Neural cell (in vitro differentiated cells): ENCODE data around the gene CLDN20. TPM values are rescaled to one million over a fixed set of nuclear protein-coding genes. Genes with fewer than 3 reads are reported as not detected.

Experiments
- H2AFZ ChIP-seq: fragments of 200-600, 300-800 bp; sonication (generic), shearing (Covaris generic); 2 replicates; pipeline ENCODE4 v1.6.0; 2014; ENCODE audit warnings: low read depth, mild to moderate bottlenecking, antibody characterized with exemption, low read length, moderate library complexity
- H3F3A ChIP-seq: fragments of 200-600 bp; shearing (Covaris generic); 2 replicates; pipeline ENCODE4 v1.6.1; 2016; ENCODE audit warnings: mild to moderate bottlenecking, moderate library complexity, mixed read lengths, antibody characterized with exemption, low read length; ENCODE audit not compliant: insufficient read depth, poor library complexity, severe bottlenecking
- H3K27ac ChIP-seq: fragments of 200-600, 300-800 bp; sonication (generic), shearing (Covaris generic); 2 replicates; pipeline ENCODE4 v1.5.1; 2014; ENCODE audit warnings: mild to moderate bottlenecking, low read length, moderate library complexity
- H3K27me3 ChIP-seq: fragments of 300-800, 200-600 bp; sonication (generic), shearing (Covaris generic); 2 replicates; pipeline ENCODE4 v1.6.0; 2014; ENCODE audit warnings: mild to moderate bottlenecking, low read depth, low read length, moderate library complexity; ENCODE audit not compliant: insufficient read depth
- H3K36me3 ChIP-seq: fragments of 300-800, 200-600 bp; sonication (generic), shearing (Covaris generic); 2 replicates; pipeline ENCODE4 v1.5.1; 2014; ENCODE audit warnings: mild to moderate bottlenecking, antibody characterized with exemption, low read length, moderate library complexity; ENCODE audit not compliant: insufficient read depth
- H3K4me2 ChIP-seq: fragments of 300-800, 200-600 bp; sonication (generic), shearing (Covaris generic); 2 replicates; pipeline ENCODE4 v1.6.0; 2014; ENCODE audit warnings: mild to moderate bottlenecking, low read length
- H3K4me3 ChIP-seq: fragments of 300-800, 200-600 bp; sonication (generic), shearing (Covaris generic); 2 replicates; pipeline ENCODE4 v1.5.1; 2014; ENCODE audit warnings: mild to moderate bottlenecking, low read length, moderate library complexity
- H3K79me2 ChIP-seq: fragments of 200-600 bp; shearing (Covaris generic); replicated peaks from 2 replicates; pipeline ENCODE4 v1.6.0; 2014; ENCODE audit warnings: mild to moderate bottlenecking, low read length, moderate library complexity; ENCODE audit not compliant: insufficient read depth
- H3K9ac ChIP-seq: fragments of 300-800, 200-600 bp; sonication (generic), shearing (Covaris generic); 2 replicates; pipeline ENCODE4 v1.6.1; 2016; ENCODE audit warnings: mild to moderate bottlenecking, low read length, mixed read lengths
- H3K9me2 ChIP-seq: fragments of 200-600 bp; shearing (Covaris generic); 2 replicates; pipeline ENCODE4 v1.6.1; 2016; ENCODE audit warnings: mild to moderate bottlenecking, low read length, mixed read lengths; ENCODE audit not compliant: insufficient read depth
- H3K9me3 ChIP-seq: fragments of 200-600, 300-800 bp; sonication (generic), shearing (Covaris generic); 2 replicates; pipeline ENCODE4 v1.6.1; 2016; ENCODE audit warnings: mild to moderate bottlenecking, mixed run types, low read length, moderate library complexity, mixed read lengths
- H4K20me1 ChIP-seq: fragments of 200-600 bp; shearing (Covaris generic); 2 replicates; pipeline ENCODE4 v1.6.1; 2016; ENCODE audit warnings: mild to moderate bottlenecking, mixed run types; ENCODE audit not compliant: insufficient read depth
- CTCF ChIP-seq: fragments of 450-650 bp; IDR thresholded peaks from 2 replicates; pipeline ENCODE4 v1.5.1; 2014; ENCODE audit warnings: antibody characterized with exemption, mild to moderate bottlenecking, moderate library complexity; ENCODE audit not compliant: poor library complexity, severe bottlenecking
- EP300 ChIP-seq: fragments of 450-650 bp; conservative IDR thresholded peaks from 2 replicates; pipeline ENCODE4 v1.6.1; 2014; ENCODE audit warnings: antibody characterized with exemption, mild to moderate bottlenecking, moderate library complexity; ENCODE audit not compliant: poor library complexity, severe bottlenecking
- MXI1 ChIP-seq: fragments of 450-650 bp; conservative IDR thresholded peaks from 2 replicates; pipeline ENCODE4 v1.6.1; 2014; ENCODE audit warnings: antibody characterized with exemption, mild to moderate bottlenecking; ENCODE audit not compliant: poor library complexity, severe bottlenecking
- POLR2AphosphoS5 ChIP-seq: IDR thresholded peaks from 2 replicates; pipeline ENCODE4 v1.6.1; 2012
- RAD21 ChIP-seq: fragments of 450-650 bp; conservative IDR thresholded peaks from 2 replicates; pipeline ENCODE4 v1.6.1; 2014; ENCODE audit warnings: antibody characterized with exemption, mild to moderate bottlenecking, moderate library complexity
- SMC3 ChIP-seq: fragments of 450-650 bp; conservative IDR thresholded peaks from 2 replicates; pipeline ENCODE4 v1.6.1; 2014; ENCODE audit warnings: antibody characterized with exemption, mild to moderate bottlenecking, moderate library complexity; ENCODE audit not compliant: poor library complexity
- TAF1 ChIP-seq: IDR thresholded peaks from 2 replicates; pipeline ENCODE4 v1.6.1; 2012; ENCODE audit warnings: low read depth
- polyA plus RNA-seq: library from polyadenylated mRNA; depleted of rRNA; stranded (reverse); fragments of >200 nt; gene quantifications from 2 replicates; pipeline ENCODE4 v1.2.3, GENCODE V29; 2014

CLDN20 gene
- polyA plus RNA-seq, 1 donor from 2014 or later, result not detected

GRCh38 chr6:155275808-155276480, 12.1 kb downstream of the CLDN20 start:
- TF ChIP-seq CTCF (no peak), TAF1 (no peak), MXI1 (no peak), POLR2AphosphoS5 (no peak), EP300 (no peak), RAD21 (no peak), SMC3 (no peak)
- no peaks in the 10 kb centered on the region for H3K27me3 ChIP-seq
- no peak overlapping the region for H3K9ac ChIP-seq
- no peaks in the 10 kb centered on the region for H3K9me2 ChIP-seq
- no peak overlapping the region for H3K4me3 ChIP-seq
- H4K20me1 ChIP-seq, result no peaks in the 10 kb centered on the region
- no peak overlapping the region for H3K27ac ChIP-seq
- H3K36me3 ChIP-seq, result no peaks in the 10 kb centered on the region
- H3F3A ChIP-seq, result no peaks in the 10 kb centered on the region
- no peaks in the 10 kb centered on the region for H3K79me2 ChIP-seq
- H3K9me3 ChIP-seq, result no peaks in the 10 kb centered on the region
- no peak overlapping the region for H2AFZ ChIP-seq
- H3K4me2 ChIP-seq, result no peak overlapping the region

GRCh38 chr6:155276638-155277037, 12.8 kb downstream of the CLDN20 start:
- Histone ChIP-seq H3K27ac (no peak overlapping the region), H3K36me3 (no peaks in the 10 kb centered on the region), H3K9ac (no peak overlapping the region), H3K9me3 (no peaks in the 10 kb centered on the region), H3K4me3 (no peak overlapping the region), H3K27me3 (no peaks in the 10 kb centered on the region), H4K20me1 (no peaks in the 10 kb centered on the region), H3K9me2 (no peaks in the 10 kb centered on the region), H3K79me2 (no peaks in the 10 kb centered on the region), H3K4me2 (no peak overlapping the region), H2AFZ (no peak overlapping the region), H3F3A (no peaks in the 10 kb centered on the region)
- TF ChIP-seq SMC3, result no peak
- no peak for TF ChIP-seq POLR2AphosphoS5
- TF ChIP-seq TAF1, result no peak
- no peak for TF ChIP-seq MXI1
- no peak for TF ChIP-seq CTCF
- TF ChIP-seq EP300, result no peak
- TF ChIP-seq RAD21, result no peak

- Histone ChIP-seq H3K36me3 (no peaks in the 10 kb centered on the region), H3K27ac (no peak overlapping the region), H3K79me2 (no peaks in the 10 kb centered on the region), H2AFZ (no peak overlapping the region), H3F3A (no peaks in the 10 kb centered on the region), H3K9me2 (no peaks in the 10 kb centered on the region), H3K4me3 (no peak overlapping the region), H3K9ac (no peak overlapping the region), H4K20me1 (no peaks in the 10 kb centered on the region), H3K4me2 (no peak overlapping the region), H3K27me3 (no peaks in the 10 kb centered on the region), H3K9me3 (no peaks in the 10 kb centered on the region)
- TF ChIP-seq SMC3, result no peak
- no peak for TF ChIP-seq POLR2AphosphoS5
- TF ChIP-seq MXI1, result no peak
These were observed 14.7 kb downstream of the CLDN20 start for GRCh38 chr6:155278319-155279049.
